Activated CD4-positive, alpha-beta T cell treated with anti-CD3 and anti-CD28 coated beads for 1 hour (primary cell): Measurements from ENCODE around the gene TMEM127.

ENCODE experiments used
- DNase-seq: peaks from one replicate; pipeline ENCODE4 v3.0.0-alpha.2; 2020

The TMEM127 gene

DNA sequence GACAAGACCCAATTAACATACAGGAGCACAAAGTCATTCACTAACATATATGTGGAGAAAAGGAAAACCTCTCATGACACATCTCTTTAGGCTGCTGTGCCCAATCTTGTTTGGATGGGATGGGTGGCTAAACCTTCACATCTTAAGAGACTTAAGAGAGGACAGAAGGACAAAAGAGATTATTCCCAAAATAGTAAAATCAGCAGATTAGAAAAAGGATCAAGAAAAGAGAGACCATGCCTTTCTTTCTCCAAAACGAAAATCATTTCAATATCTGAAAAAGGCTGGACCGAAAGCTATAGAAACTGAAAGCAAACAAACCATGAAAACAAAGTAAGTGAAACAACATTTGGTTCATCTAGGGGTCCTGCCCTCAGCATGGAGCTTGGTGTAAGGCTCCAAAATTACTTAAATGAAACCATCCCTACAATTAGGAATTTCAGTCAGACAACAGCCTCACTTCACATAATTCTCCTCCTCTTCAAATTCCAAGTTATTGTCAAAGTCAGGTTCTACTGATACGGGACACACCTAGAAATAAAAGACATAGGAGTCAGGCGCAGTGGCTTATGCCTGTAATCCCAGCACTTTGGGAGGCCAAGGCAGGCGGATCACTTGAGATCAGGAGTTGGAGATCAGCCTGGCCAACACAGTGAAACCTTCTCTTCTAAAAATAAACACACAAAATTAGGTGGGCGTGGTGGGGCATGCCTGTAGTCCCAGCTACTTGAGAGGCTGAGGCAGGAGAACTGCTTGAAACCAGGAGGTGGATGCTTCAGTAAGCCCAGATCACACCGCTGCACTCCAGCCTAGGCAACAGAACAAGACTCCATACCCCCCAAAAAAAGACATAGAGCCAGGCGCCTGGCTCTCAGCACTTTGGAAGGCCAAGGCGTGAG is 62.4 kb downstream of the TMEM127 start:
- no peak for DNase-seq

GRCh38 chr2:96202152-96202854 is 63.5 kb downstream of the TMEM127 start:
- DNase-seq: no peak

- DNase-seq: no peak
These were observed 64.5 kb downstream of the TMEM127 start for GRCh38 chr2:96201338-96201737.

GRCh38 chr2:96198921-96199320 is 66.9 kb downstream of the TMEM127 start:
- no peak for DNase-seq
